ENCODE measurements around the gene CAB39.
"Not testable (repeated sequence)": the region's sequence is repeated elsewhere in the genome, so short reads cannot be mapped to it uniquely, and the experiment has no call there.

CAB39 gene

DNA sequence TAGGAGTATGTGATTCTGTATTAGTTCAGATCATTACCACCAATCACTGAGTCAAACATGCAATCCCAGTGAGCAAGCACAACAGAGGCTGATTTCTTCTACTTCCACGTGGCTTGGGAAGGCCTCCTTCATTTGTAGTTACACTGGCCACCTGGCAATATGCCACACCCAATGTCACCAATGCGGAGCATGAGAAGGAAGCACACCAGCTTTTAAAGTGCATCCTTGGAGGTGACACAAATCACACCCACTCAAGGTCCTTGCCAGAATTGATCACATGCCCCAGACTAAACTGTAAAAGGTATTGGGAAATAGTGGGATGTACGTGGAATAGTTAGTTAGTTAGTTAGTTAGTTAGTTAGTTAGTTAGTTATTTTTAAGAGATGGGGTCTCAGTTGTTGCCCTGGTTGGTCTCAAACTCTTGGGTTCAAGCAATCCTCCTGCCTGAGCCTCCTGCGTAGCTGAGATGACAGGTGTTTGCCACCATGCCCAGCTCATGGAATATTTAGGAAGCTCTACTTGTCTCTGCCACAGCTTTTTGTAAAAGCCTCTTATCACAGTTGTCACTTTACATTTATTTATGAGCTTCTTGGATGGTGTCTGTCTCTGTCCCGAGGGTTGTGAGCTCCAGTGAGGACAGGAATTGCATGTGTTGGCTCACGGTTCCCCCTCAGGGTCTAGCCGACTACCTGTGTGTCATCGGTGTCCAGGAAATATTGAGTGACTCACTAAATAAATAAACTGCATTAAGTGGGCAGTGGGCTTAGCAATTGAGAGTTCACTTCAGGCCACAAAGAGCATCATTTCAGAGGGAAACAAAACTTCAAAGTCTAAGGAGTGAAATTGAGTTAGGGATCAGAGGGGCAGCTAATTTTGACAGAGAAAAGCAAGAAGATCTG is 28.1 kb upstream of the CAB39 start:
- no peak for DNase-seq (ENCODE audit: low read depth in 2 of 2)

DNA sequence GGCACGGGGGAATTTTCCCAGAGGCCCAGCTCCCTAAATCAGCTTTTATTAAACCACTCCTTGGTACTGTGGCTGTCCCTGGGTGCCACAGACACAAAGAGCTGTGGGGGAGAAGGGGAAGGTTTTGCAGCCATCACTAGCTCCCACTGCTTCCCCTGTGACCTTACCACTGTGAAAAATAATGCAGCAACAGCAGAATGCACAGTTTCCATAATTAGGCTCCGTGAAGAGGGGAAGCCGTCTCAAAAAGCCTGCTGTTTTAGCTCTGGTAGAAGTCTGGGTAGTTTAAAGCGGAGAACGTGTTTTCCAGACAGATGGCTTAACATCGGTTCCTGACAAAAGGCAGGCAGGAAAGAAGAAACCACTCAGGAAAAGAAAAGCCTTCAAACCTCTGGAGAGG is 27.5 kb upstream of the CAB39 start:
- DNase-seq (ENCODE audit: low read depth in 2 of 2) = no peak

DNA sequence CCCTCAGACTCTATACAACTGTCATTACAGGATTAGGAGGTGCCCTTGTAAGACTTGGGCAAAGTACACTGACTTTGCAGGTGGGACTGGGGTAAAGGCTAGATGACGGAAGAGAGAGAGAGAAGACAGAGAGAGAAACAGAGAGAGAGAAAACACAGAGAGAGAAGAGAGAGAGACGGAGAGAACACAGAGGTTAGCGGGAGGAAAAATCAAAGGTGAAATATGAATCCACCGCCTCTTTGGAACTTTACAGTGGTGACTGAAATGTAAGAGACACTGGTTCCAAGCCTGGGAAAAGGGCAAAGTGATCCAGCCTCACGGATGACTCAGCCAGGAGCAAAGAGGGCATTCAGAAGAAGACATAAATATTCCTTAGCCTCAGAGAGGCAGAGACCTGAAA is 25.1 kb upstream of the CAB39 start:
- DNase-seq (ENCODE audit: low read depth in 2 of 2) = no peak

DNA sequence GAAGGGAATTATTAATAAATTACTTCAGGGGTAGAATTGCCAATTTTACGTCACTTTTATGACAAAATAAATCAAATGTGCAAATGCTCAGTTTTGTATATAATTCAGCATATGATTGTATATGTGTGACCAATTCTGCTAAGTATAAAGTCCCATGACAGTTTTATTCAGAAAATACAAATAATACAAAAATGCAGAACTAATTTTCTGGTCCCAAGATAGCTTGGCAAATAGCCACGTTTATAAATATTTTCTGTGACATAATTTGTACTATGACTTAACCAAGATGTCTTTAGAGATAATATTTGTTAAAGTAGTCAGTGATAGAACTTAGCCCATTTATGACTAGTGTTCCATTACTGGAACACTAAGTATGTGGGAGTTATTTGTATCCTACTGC is 24.2 kb upstream of the CAB39 start:
- no peak for DNase-seq (ENCODE audit: low read depth in 2 of 2)

DNA sequence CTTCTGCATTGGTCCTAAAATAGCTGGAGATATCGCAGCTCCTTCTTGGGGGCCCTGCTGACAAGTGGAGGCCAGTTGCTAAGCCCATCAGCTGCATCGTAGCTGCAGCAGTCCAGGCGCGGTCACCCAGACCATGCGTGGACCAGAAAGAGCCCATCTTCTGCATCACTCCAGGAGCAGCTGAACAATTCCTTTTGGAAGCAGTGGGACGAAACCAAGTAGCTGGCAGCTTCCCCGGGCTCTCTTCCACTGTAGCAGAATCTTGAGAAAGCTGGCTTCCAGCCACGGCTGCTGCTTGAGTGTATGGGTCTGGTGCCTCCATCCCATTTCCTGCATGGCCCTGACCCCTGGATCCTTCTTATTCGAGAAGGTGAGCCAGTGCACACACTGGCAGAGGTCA is 22.2 kb upstream of the CAB39 start:
- DNase-seq (ENCODE audit: low read depth in 2 of 2) = no peak

- no peak for DNase-seq (ENCODE audit: low read depth in 2 of 2)
Measured at GRCh38 chr2:230691005-230691647, 21.5 kb upstream of the CAB39 start.

- DNase-seq (ENCODE audit: low read depth in 2 of 2) = no peak
Measured at GRCh38 chr2:230692760-230693159, 19.9 kb upstream of the CAB39 start.

GRCh38 chr2:230693411-230693810 is 19.2 kb upstream of the CAB39 start:
- DNase-seq (ENCODE audit: low read depth in 2 of 2) = no peak

- no peak for DNase-seq (ENCODE audit: low read depth in 2 of 2)
Measured at GRCh38 chr2:230694241-230694640, 18.4 kb upstream of the CAB39 start.

DNA sequence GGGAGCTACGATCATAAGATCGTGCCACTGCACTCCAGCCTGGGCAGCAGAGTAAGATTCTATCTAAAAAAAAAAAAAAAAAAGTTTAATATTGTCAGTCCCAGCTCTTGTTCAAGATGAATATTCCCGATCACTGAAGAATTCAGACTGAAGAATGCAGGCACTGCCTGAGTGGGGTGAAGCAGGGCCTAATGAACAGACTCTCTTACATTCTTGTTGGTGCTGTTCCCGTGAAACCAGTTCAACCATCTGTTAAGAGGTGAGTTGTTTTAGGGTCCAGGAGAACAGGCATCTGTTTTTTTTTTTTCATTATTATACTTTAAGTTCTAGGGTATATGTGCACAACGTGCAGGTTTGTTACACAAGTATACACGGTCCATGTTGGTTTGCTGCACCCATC is 17.1 kb upstream of the CAB39 start:
- no peak for DNase-seq (ENCODE audit: low read depth in 2 of 2)

- no peak for DNase-seq (ENCODE audit: low read depth in 2 of 2)
Measured at GRCh38 chr2:230696670-230697069, 16.0 kb upstream of the CAB39 start.

DNA sequence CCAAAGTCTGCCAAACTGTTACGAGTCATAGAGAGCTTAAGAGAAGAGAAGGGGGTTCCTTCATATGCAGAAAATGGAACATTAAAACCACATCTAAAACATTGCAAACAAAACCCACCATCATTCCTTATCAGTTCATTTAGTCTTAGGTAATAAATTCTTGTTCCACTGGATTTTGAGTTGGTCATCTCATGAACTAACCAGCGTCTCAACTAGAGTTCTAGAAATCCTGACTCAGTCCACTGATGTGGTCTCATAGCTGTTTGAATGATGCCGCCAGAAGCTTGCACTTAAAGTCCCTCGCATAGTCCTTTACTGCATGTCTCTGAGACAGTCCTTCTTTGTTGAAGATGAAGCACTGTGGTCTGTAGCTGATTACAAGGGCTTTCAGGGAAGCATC is 15.0 kb upstream of the CAB39 start:
- no peak for DNase-seq (ENCODE audit: low read depth in 2 of 2)

GRCh38 chr2:230698753-230699152 is 13.9 kb upstream of the CAB39 start:
- DNase-seq (ENCODE audit: low read depth in 2 of 2) = not testable (repeated sequence)

DNA sequence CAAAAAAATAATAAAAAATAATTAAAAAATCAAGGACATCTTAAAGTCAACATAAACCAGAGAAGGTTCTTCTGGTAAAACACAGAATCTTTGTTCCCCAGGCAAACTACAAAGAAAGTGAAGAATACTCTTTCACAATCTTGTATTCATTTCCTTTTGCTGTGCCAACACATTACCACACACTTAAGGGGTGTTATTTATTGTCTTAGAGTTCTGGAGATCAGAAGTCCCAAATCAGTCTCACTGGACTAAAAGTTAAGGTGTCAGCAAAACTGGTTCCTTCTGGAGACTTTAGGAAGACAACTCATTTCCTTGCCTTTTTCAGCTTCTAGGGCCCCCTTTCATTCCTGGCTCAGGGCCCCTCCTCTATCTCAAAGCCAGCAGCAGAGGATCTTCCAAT is 12.2 kb upstream of the CAB39 start:
- DNase-seq (ENCODE audit: low read depth in 2 of 2) = no peak

- DNase-seq (ENCODE audit: low read depth in 2 of 2) = no peak
Measured at GRCh38 chr2:230701308-230701707, 11.3 kb upstream of the CAB39 start.

GRCh38 chr2:230702457-230702856 is 10.2 kb upstream of the CAB39 start:
- DNase-seq (ENCODE audit: low read depth in 2 of 2) = not testable (repeated sequence)

- DNase-seq (ENCODE audit: low read depth in 2 of 2) = no peak
Measured at GRCh38 chr2:230703514-230703913, 9.1 kb upstream of the CAB39 start.

DNA sequence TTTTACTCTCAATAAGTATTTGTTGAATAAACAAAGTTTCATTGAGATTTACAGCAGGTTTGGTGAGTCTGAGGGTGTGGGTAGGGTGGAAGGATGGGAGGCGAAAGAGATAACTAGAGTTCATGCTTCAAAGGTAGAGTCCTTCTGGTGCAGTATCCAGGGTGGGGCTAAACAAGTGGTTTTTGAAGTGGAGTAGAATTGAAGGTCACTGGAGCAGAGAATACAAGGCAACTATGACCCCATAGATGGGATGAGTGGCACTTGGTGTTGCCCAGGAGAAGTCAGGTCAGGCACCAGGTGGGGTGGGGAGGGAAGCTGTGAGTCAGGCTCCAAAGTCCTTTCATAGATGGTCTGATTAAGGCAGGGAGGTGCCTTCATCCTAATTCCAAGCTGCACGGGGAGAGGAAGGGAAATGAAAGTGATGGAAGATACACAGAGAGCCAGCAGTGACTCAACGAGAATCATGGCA is 6.6 kb upstream of the CAB39 start:
- no peak for DNase-seq (ENCODE audit: low read depth in 2 of 2)

DNA sequence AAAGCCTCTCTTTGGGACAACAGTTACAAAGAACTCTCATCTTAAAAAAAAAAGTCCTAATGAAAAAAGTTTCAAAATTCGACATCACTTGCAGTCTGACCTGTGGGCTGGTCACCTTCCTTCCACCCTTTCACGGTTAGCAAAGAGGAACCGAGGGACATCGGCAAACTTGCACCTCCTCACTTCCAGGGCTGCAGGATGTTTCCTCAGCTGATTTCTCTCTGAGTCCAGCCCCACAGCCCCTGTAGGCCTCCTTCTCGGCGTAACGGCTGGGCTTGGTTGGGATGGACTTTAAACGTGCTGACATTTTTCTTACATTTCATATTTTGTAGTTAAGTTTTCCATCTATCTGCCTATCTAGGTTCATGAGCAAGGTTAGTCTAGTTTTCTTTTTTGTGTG is 5.7 kb upstream of the CAB39 start:
- DNase-seq (ENCODE audit: low read depth in 2 of 2) = no peak

- no peak for DNase-seq (ENCODE audit: low read depth in 2 of 2)
Measured at GRCh38 chr2:230708204-230708603, 4.4 kb upstream of the CAB39 start.

- no peak for DNase-seq (ENCODE audit: low read depth in 2 of 2)
Measured at GRCh38 chr2:230711224-230711623, 1.4 kb upstream of the CAB39 start.

GRCh38 chr2:230713331-230714135 is 891 bp downstream of the CAB39 start:
- DNase-seq (ENCODE audit: low read depth in 2 of 2) = no peak

DNA sequence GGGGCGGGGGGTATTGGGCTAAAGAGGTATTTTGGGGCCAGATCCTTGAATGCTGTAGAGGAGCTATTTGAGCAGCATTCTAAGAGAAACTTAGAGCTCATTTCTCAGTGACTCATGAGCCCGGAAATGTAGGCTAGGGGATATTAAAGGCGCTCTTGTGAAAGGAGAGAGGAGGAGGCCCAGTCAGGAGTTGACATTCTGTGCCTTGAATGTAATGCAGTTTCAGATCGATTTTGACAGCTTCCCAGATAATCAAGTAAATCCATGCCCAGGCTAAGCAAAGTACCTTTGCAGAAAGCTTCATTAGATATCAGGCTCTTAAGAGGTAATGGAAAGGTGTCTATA is 1.5 kb downstream of the CAB39 start:
- DNase-seq (ENCODE audit: low read depth in 2 of 2) = peak in 1 of 2 donors; percentile 28

Measured in activated CD4-positive, alpha-beta T cell treated with anti-CD3 and anti-CD28 coated beads for 24 hours (primary cell).